Loucy (cell line): Measurements from ENCODE around the gene TTYH3.

ENCODE experiments used
- CTCF ChIP-seq: fragments of 200-600 bp; sonication (generic); conservative IDR thresholded peaks from 2 replicates; pipeline ENCODE4 v1.5.1; 2014; ENCODE audit warnings: mild to moderate bottlenecking, antibody characterized with exemption, low read length
- EZH2phosphoT487 ChIP-seq: fragments of 200-600 bp; IDR thresholded peaks from 2 replicates; pipeline ENCODE4 v1.6.1; 2018; ENCODE audit warnings: antibody characterized with exemption, mild to moderate bottlenecking, moderate library complexity, borderline replicate concordance

GRCh38 chr7:2684501-2684900 lies 52.7 kb downstream of the TTYH3 start:
- no peak for TF ChIP-seq CTCF
- no peak for TF ChIP-seq EZH2phosphoT487
